Measurements from ENCODE around the gene MAP2K1. TPM values are rescaled to one million over a fixed set of nuclear protein-coding genes. Genes with fewer than 3 reads are reported as not detected.

The MAP2K1 gene
- total and polyA plus RNA-seq, 9 of the 15 experiments (the other 6 are each of a cell fraction or from before 2014, with no cell fraction given): 7.5 to 58.3 (median 30.0) TPM

DNA sequence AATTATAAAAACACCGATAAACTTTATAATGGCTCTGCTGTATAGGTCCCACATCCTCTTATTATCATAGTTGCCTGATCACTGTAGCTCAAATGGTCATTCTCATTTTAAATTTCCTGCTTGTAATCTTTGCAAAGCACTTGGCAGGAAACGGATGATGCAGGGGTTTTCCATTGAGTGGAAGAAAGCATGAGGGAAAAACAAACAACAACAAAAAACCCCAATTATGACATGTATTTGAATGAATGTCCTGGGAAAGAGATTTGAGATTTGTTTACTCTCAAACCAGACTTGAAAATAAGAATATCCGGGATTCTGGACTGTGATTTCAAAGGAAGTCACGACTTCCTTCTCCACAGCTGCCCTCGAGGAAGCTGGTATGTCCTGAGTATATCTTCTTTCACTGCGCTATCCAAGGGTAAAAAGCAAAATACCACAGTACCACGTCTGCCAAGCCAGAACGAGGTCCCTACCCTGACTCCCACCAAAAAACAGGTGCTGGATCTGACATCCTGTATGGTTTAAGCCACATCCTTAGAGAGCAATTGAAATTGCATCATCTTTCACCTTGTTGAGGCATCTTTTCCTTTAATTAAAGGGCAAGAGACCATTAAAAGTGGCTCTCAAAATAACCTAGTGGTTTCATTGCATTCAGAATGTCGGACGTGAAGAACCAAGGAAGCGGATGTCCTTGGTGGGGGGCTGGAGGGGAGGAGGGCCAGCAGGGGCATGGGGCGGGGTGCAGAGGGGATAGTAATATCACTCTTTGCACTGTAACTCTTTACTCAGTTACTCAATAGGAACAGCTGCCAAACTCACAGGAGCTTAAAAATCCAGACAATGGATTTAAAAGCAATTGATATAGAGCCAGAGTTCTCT lies 16.7 kb upstream of the MAP2K1 start (continued):
- TF ChIP-seq, protein P1, sequence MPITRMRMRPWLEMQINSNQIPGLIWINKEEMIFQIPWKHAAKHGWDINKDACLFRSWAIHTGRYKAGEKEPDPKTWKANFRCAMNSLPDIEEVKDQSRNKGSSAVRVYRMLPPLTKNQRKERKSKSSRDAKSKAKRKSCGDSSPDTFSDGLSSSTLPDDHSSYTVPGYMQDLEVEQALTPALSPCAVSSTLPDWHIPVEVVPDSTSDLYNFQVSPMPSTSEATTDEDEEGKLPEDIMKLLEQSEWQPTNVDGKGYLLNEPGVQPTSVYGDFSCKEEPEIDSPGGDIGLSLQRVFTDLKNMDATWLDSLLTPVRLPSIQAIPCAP (CRISPR knock-in tag; IDR thresholded peaks at IDR 0.05; ENCODE audit: borderline replicate concordance): no peak
- TF ChIP-seq, protein P2, sequence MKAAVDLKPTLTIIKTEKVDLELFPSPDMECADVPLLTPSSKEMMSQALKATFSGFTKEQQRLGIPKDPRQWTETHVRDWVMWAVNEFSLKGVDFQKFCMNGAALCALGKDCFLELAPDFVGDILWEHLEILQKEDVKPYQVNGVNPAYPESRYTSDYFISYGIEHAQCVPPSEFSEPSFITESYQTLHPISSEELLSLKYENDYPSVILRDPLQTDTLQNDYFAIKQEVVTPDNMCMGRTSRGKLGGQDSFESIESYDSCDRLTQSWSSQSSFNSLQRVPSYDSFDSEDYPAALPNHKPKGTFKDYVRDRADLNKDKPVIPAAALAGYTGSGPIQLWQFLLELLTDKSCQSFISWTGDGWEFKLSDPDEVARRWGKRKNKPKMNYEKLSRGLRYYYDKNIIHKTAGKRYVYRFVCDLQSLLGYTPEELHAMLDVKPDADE (conservative IDR thresholded peaks at IDR 0.05; ENCODE audit: control insufficient read depth, low read depth, low read length): no peak
- TF ChIP-seq TOE1 (IDR thresholded peaks at IDR 0.05; ENCODE audit: borderline replicate concordance): peak; percentile 73; the same call in 1 of the 2 replicates
- no peak for TF ChIP-seq TOE1 (CRISPR knock-in tag; IDR thresholded peaks at IDR 0.05; ENCODE audit: borderline replicate concordance, low read depth)
- no peak for TF ChIP-seq NCOA1 (IDR thresholded peaks at IDR 0.05; ENCODE audit: low read depth)
- TF ChIP-seq RBM17 (IDR thresholded peaks at IDR 0.05; ENCODE audit: borderline replicate concordance, low read depth, low read length): no peak
- TF ChIP-seq, protein P3, sequence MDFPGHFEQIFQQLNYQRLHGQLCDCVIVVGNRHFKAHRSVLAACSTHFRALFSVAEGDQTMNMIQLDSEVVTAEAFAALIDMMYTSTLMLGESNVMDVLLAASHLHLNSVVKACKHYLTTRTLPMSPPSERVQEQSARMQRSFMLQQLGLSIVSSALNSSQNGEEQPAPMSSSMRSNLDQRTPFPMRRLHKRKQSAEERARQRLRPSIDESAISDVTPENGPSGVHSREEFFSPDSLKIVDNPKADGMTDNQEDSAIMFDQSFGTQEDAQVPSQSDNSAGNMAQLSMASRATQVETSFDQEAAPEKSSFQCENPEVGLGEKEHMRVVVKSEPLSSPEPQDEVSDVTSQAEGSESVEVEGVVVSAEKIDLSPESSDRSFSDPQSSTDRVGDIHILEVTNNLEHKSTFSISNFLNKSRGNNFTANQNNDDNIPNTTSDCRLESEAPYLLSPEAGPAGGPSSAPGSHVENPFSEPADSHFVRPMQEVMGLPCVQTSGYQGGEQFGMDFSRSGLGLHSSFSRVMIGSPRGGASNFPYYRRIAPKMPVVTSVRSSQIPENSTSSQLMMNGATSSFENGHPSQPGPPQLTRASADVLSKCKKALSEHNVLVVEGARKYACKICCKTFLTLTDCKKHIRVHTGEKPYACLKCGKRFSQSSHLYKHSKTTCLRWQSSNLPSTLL (IDR thresholded peaks at IDR 0.05): no peak
- no peak for TF ChIP-seq TGIF2 (CRISPR knock-in tag; IDR thresholded peaks at IDR 0.05)
- TF ChIP-seq, protein P4, sequence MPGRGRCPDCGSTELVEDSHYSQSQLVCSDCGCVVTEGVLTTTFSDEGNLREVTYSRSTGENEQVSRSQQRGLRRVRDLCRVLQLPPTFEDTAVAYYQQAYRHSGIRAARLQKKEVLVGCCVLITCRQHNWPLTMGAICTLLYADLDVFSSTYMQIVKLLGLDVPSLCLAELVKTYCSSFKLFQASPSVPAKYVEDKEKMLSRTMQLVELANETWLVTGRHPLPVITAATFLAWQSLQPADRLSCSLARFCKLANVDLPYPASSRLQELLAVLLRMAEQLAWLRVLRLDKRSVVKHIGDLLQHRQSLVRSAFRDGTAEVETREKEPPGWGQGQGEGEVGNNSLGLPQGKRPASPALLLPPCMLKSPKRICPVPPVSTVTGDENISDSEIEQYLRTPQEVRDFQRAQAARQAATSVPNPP (IDR thresholded peaks at IDR 0.05; ENCODE audit: borderline replicate concordance, insufficient read depth, insufficient read length): no peak
- TF ChIP-seq, protein P5, sequence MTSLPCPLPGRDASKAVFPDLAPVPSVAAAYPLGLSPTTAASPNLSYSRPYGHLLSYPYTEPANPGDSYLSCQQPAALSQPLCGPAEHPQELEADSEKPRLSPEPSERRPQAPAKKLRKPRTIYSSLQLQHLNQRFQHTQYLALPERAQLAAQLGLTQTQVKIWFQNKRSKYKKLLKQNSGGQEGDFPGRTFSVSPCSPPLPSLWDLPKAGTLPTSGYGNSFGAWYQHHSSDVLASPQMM (CRISPR knock-in tag; IDR thresholded peaks at IDR 0.05): no peak
- TF ChIP-seq, protein P6, sequence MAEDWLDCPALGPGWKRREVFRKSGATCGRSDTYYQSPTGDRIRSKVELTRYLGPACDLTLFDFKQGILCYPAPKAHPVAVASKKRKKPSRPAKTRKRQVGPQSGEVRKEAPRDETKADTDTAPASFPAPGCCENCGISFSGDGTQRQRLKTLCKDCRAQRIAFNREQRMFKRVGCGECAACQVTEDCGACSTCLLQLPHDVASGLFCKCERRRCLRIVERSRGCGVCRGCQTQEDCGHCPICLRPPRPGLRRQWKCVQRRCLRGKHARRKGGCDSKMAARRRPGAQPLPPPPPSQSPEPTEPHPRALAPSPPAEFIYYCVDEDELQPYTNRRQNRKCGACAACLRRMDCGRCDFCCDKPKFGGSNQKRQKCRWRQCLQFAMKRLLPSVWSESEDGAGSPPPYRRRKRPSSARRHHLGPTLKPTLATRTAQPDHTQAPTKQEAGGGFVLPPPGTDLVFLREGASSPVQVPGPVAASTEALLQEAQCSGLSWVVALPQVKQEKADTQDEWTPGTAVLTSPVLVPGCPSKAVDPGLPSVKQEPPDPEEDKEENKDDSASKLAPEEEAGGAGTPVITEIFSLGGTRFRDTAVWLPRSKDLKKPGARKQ (CRISPR knock-in tag; IDR thresholded peaks at IDR 0.05): no peak
- no peak for TF ChIP-seq DACH1 (IDR thresholded peaks at IDR 0.05; ENCODE audit: partially characterized antibody)
- TF ChIP-seq TAF7 (tag; IDR thresholded peaks at IDR 0.05): no peak
